Stimulated activated CD8-positive, alpha-beta memory T cell treated with anti-CD3 and anti-CD28 coated beads, Interleukin-7, amount 100 ng/mL, for 1 hour (primary cell): ENCODE measurements around the gene CLEC11A.

Experiments used
- DNase-seq, 2 donors: peaks; one replicate each; pipeline ENCODE4 v3.0.0-alpha.2; 2020; ENCODE audit warnings: low read depth in 2 of 2

Gene CLEC11A

GRCh38 chr19:50703915-50704796 is 19.0 kb upstream of the CLEC11A start:
- no peak for DNase-seq

- DNase-seq = no peak
Measured at GRCh38 chr19:50705422-50706019, 17.6 kb upstream of the CLEC11A start.

GRCh38 chr19:50706387-50706786 is 16.8 kb upstream of the CLEC11A start:
- no peak for DNase-seq

GRCh38 chr19:50708179-50708879 is 14.8 kb upstream of the CLEC11A start:
- DNase-seq = no peak

- DNase-seq = no peak
Measured at GRCh38 chr19:50710094-50710493, 13.1 kb upstream of the CLEC11A start.

- no peak for DNase-seq
Measured at GRCh38 chr19:50710612-50711011, 12.6 kb upstream of the CLEC11A start.

GRCh38 chr19:50711196-50711595 is 12.0 kb upstream of the CLEC11A start:
- no peak for DNase-seq

GRCh38 chr19:50711805-50712204 is 11.4 kb upstream of the CLEC11A start:
- DNase-seq = no peak

GRCh38 chr19:50712833-50713232 is 10.3 kb upstream of the CLEC11A start:
- no peak for DNase-seq

GRCh38 chr19:50713556-50714236 is 9.5 kb upstream of the CLEC11A start:
- no peak for DNase-seq

GRCh38 chr19:50716178-50717025 is 6.8 kb upstream of the CLEC11A start:
- DNase-seq = no peak

- DNase-seq = no peak
Measured at GRCh38 chr19:50717026-50717723, 6.0 kb upstream of the CLEC11A start.

- DNase-seq = no peak
Measured at GRCh38 chr19:50717891-50718254, 5.3 kb upstream of the CLEC11A start.

GRCh38 chr19:50718255-50719118 is 4.7 kb upstream of the CLEC11A start:
- DNase-seq = no peak

- no peak for DNase-seq
Measured at GRCh38 chr19:50719119-50719435, 4.1 kb upstream of the CLEC11A start.

GRCh38 chr19:50719566-50719965 is 3.6 kb upstream of the CLEC11A start, which contains the start of gene SHANK1:
Gene SHANK1, minus strand, starts transcription at chr19:50719802. Its CDS starts 2,883 bp downstream, at chr19:50716919.
- DNase-seq = no peak

- no peak for DNase-seq
Measured at GRCh38 chr19:50720181-50720920, 2.8 kb upstream of the CLEC11A start.

- DNase-seq = no peak
Measured at GRCh38 chr19:50720921-50721381, 2.2 kb upstream of the CLEC11A start.
